IMR-90 (cell line): ENCODE measurements around the gene PSEN2.
"Not testable (repeated sequence)": the region's sequence is repeated elsewhere in the genome, so short reads cannot be mapped to it uniquely, and the experiment has no call there.

Experiments
- CEBPB ChIP-seq: IDR thresholded peaks from 2 replicates; pipeline ENCODE4 v1.6.1; 2012; ENCODE audit warnings: low read depth, low read length, improper control_type of control experiment
- CTCF ChIP-seq: conservative IDR thresholded peaks from 2 replicates; pipeline ENCODE4 v1.5.1; 2012; ENCODE audit warnings: mild to moderate bottlenecking, low read depth, low read length, improper control_type of control experiment
- FOS ChIP-seq: fragments of 150-350 bp; IDR thresholded peaks from 2 replicates; pipeline ENCODE4 v1.6.1; 2016; ENCODE audit warnings: low read depth, low read length
- POLR2A ChIP-seq: IDR thresholded peaks from 2 replicates; pipeline ENCODE4 v1.6.1; 2012; ENCODE audit warnings: mild to moderate bottlenecking, low read depth, low read length
- SMC3 ChIP-seq: fragments of 150-350 bp; IDR thresholded peaks from 2 replicates; pipeline ENCODE4 v1.6.1; 2016; ENCODE audit warnings: low read depth, mild to moderate bottlenecking, antibody characterized with exemption, low read length, moderate library complexity

- not testable (repeated sequence) for TF ChIP-seq POLR2A, CTCF, FOS, CEBPB, SMC3
Observed at GRCh38 chr1:226835396-226835795, 35.0 kb upstream of the PSEN2 start.
